ENCODE results near the gene GET3.
A peak's percentile ranks its signal among the peaks of the same experiment; 100 is the strongest.

GET3 gene

GRCh38 chr19:12782424-12783290 lies 45.4 kb downstream of the GET3 start:
- peak; percentile 94 for DNase-seq

GRCh38 chr19:12783291-12783848 lies 46.1 kb downstream of the GET3 start:
- peak; percentile 82 for DNase-seq

- peak; percentile 34 for DNase-seq
Observed at GRCh38 chr19:12783849-12784393, 46.6 kb downstream of the GET3 start.

- DNase-seq = no peak
Observed at GRCh38 chr19:12784394-12784870, 47.1 kb downstream of the GET3 start.

GRCh38 chr19:12784871-12785430 lies 47.7 kb downstream of the GET3 start:
- no peak for DNase-seq

GRCh38 chr19:12785431-12786031 lies 48.2 kb downstream of the GET3 start:
- no peak for DNase-seq

GRCh38 chr19:12786141-12786870 lies 49.0 kb downstream of the GET3 start:
- DNase-seq = no peak

GRCh38 chr19:12786952-12787351 lies 49.7 kb downstream of the GET3 start:
- no peak for DNase-seq

- no peak for DNase-seq
Observed at GRCh38 chr19:12787458-12787857, 50.2 kb downstream of the GET3 start.

GRCh38 chr19:12788042-12788681 lies 50.9 kb downstream of the GET3 start:
- DNase-seq = no peak

GRCh38 chr19:12788682-12789097 lies 51.4 kb downstream of the GET3 start:
- peak; percentile 55 for DNase-seq

- peak; percentile 55 for DNase-seq
Observed at GRCh38 chr19:12789098-12789903, 52.0 kb downstream of the GET3 start.

- DNase-seq = peak; percentile 98
Observed at GRCh38 chr19:12789904-12790619, 52.8 kb downstream of the GET3 start.

- no peak for DNase-seq
Observed at GRCh38 chr19:12790628-12791344, 53.5 kb downstream of the GET3 start.

- DNase-seq = peak; percentile 98
Observed at GRCh38 chr19:12791345-12792050, 54.2 kb downstream of the GET3 start, which contains the start of gene JUNB. TSS of gene JUNB (plus strand) at chr19:12791486. CDS start at chr19:12791772, 286 bp downstream.

GRCh38 chr19:12792051-12792852 lies 55.0 kb downstream of the GET3 start:
- DNase-seq = peak; percentile 81

- peak; percentile 27 for DNase-seq
Observed at GRCh38 chr19:12792853-12793289, 55.6 kb downstream of the GET3 start.

All from stimulated activated CD4-positive, alpha-beta T cell treated with anti-CD3 and anti-CD28 coated beads, Interleukin-15, amount 100 ng/mL, for 24 hours (primary cell).